Measurements from ENCODE around the gene AKNAD1. TPM values are rescaled to one million over a fixed set of nuclear protein-coding genes. Genes with fewer than 3 reads are reported as not detected.
"Not testable (repeated sequence)": the region's sequence is repeated elsewhere in the genome, so short reads cannot be mapped to it uniquely, and the experiment has no call there.

Gene AKNAD1, protein sequence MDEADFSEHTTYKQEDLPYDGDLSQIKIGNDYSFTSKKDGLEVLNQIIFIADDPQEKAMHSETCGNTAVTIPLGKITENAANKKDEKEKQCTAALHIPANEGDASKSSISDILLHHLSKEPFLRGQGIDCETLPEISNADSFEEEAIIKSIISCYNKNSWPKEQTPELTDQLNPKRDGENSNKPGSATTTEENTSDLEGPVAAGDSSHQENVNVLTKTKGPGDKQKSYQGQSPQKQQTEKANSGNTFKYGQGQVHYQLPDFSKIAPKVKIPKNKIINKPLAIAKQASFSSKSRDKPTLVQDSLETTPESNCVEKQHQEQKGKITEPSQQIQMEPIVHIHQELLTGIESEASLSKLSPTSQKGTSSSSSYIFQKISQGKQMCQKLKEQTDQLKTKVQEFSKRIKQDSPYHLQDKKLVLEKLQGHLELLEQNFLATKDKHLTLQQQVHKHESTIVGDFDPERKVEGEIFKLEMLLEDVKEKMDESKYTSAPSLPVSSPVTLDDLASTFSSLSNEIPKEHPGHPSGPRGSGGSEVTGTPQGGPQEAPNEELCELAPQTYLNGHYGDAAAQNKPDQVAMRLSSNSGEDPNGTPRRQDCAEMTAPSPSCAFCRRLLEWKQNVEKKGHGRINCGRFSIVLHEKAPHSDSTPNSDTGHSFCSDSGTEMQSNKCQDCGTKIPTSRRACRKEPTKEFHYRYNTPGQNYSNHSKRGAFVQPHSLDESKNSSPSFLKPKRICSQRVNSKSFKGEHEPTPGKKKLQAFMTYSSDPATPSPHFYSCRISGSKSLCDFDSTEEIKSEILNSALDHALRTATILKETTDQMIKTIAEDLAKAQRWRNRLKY
- not detected in 2 replicates for total RNA-seq (2014; rRNA removed; shearing (Covaris generic); ENCODE audit: low replicate concordance)

DNA sequence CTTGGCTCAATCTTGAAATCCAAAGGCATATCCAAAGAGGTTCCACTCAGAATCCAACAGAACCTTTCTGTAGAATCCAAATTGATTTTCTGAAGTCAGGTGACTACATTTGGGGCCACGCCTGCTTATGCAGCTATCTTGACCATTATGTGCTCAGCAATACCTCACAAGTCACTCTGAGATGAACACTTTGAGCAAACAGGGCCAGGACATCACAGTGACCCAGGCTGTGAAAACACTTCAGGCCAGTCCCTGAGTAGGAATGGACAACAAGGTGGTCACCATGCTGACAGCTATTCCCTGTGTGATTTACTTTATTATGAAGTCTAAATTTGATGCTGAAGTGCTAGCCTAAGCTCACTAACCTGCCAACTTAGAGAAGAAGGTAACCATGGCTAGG, at the start of gene AKNAD1:
TSS of gene AKNAD1 (minus strand) at position 101 of the 400 bp plus-strand sequence. CDS start 4,430 bp downstream, outside the sequence.
- no peak within 1 kb of the TSS for H3K4me3 ChIP-seq
- DNase-seq = no peak
- no peaks in the 10 kb centered on the region; the same call in none of the 2 replicates for H3K27me3 ChIP-seq
- H3K9me3 ChIP-seq = no peaks in the 10 kb centered on the region
- H3K36me3 ChIP-seq = no peaks in the 10 kb centered on the region

DNA sequence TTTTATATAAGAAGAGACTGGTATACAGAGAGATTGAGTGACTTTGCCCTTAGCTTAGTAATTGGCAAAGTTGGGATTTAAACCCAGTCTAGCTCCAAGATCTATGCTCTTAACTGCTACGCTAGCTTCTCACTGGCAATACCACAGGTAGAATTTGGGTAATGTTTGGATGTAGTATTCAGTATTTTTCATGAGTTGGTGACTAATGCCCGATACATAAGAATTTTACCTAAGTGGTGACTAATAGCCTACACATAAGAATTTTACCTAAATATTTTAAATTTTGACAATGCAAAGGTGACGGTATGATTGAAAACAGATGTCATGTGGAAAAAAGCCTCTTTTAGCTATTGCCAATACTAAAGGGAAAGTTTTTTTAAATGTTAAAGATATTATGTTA, 44.2 kb upstream of the AKNAD1 start:
- peaks cover 48% of the 10 kb centered on the region for H3K36me3 ChIP-seq

DNA sequence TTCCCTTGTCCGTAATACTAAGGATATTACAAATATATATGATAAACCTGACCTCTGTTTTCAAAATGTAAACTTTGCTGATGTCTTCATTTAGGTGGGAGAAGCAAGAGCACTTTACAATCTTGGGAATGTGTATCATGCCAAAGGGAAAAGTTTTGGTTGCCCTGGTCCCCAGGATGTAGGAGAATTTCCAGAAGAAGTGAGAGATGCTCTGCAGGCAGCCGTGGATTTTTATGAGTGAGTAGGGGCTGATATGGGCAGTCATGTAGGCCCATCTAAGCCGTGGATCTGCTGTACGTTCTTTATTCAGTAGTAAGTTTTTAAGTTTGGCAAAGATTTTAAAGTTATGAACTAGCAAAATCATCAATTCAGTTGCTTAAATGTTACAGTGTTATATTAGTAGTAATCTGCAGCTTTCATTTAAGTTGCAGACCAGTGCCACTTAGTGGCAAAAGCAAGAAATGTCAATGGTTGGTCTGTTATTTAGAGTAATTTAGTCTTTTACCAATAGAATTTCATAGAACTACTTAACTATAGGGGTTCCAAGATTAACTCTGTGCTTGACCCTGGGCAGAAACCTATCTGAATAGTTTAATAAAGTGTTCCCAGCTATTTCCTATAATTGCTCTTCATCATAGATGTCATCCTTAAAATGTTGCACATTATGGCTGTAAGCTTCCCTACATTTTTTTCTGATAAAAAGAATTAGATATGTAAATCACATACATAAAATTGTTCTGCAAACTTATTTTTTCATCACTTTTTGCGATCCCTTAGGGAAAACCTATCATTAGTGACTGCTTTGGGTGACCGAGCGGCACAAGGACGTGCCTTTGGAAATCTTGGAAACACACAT, 41.2 kb upstream of the AKNAD1 start:
- DNase-seq = peak; percentile 24
- Histone ChIP-seq H3K36me3 (peaks cover 30% of the 10 kb centered on the region), H3K4me3 (no peak overlapping the region), H3K9me3 (no peaks in the 10 kb centered on the region), H3K27me3 (no peaks in the 10 kb centered on the region)

More for the DNA sequence above, 44.2 kb upstream of the AKNAD1 start:
- no peak for DNase-seq
- no peak overlapping the region for H3K4me3 ChIP-seq
- no peaks in the 10 kb centered on the region for H3K27me3 ChIP-seq
- H3K9me3 ChIP-seq = no peaks in the 10 kb centered on the region

DNA sequence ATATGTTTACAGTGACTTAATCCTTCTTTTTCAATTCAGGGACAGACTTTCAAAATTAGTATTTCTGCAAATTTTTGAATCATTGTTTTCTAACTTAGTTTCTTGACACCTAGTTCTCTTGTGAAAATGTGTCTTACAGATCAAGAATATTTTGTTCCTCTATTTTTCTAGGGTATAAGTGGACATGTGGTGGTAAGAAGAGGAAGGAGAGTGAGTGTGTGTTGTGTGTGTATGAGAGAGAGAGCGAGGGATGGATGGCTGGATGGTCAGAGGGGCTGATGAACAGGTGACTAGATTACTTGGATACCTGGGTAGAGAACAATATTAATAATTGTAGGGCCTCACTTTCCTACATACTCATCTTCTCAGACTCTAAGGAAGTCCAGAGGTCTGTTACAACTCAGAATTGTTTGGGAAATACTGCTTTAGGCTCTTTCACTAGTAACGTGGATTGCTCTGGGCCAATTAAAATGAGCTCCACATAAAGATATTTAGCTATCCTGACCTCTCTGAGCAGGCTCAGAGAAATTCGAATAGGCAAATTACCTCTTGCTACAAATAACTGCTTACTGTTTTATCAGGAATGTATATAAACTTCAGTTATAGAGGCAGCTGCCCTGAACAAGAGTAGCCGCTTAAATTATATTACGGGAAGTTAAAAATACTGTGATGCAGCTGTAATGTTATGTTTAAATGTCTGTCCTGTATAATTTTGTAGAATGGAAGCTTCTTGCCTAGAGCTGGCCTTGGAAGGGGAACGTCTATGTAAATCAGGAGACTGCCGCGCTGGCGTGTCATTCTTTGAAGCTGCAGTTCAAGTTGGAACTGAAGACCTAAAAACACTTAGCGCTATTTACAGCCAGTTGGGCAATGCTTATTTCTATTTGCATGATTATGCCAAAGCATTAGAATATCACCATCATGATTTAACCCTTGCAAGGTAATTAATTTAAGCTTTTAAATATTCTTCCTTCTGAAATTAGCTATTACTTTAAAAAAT, 39.6 kb upstream of the AKNAD1 start:
- no peaks in the 10 kb centered on the region for H3K9me3 ChIP-seq
- no peak overlapping the region for H3K4me3 ChIP-seq
- DNase-seq = peak; percentile 55
- H3K27me3 ChIP-seq = no peaks in the 10 kb centered on the region
- peaks cover 21% of the 10 kb centered on the region for H3K36me3 ChIP-seq

DNA sequence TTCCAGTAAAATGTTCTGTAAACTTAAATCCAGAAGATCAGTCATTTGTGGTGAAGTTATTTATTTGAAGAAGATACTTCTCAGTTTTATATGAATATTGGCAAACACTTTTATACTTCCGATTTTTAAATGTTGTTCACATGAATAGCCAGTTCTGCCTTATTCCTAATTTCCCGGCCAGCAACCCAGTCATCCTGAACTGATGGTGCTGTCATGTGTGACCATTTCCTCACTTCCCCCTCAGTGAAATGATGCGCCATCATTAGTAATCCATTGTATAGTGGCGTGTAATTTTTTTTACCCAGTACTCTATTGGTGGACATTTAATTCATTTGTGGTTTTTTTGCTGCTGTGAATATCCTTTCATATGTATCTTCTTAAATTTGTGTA, 36.2 kb upstream of the AKNAD1 start:
- H3K9me3 ChIP-seq = no peaks in the 10 kb centered on the region
- DNase-seq = peak; percentile 76

DNA sequence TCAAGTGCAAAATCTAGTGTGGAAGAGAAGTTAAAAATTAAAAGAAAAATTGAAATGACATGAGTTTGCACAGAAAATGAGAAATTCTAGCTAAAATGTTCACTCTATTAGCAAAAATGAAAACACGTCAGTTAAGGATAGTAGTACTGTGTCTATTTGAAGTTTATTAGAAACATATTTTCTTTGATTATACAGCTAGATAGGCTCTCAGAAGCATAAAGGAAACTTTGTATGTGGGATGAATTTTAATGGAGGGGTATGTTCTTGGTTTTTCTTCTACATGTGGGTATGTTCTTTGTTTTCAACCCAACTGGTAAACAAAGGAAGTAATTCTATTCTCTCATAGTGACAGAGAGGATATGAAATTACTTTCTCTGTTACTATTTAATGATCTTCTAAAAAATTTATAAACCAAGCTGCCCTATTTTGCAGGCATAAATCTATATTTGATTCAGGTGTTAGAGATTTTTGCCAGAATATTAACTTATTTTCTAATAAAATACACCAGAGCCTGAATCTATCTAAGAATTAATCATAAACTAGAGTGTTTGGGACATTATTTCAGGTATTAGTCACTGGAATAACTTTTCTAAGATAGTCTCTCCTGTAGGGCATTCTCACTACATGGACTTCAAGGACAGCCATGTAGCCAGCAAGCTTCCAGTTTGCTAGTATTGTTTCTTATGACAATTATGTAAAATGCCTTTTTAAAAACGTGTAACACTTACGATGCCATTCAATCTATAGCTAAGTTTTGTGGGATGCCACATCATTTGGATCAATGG, 35.7 kb upstream of the AKNAD1 start:
- Histone ChIP-seq H3K4me3 (no peak overlapping the region), H3K9me3 (no peaks in the 10 kb centered on the region), H3K36me3 (peaks cover 4% of the 10 kb centered on the region; the same call in 1 of the 2 replicates), H3K27me3 (no peaks in the 10 kb centered on the region)
- no peak for DNase-seq

More for the DNA sequence above, 36.2 kb upstream of the AKNAD1 start:
- Histone ChIP-seq H3K36me3 (peaks cover 7% of the 10 kb centered on the region; the same call in 1 of the 2 replicates), H3K4me3 (no peak overlapping the region), H3K27me3 (no peaks in the 10 kb centered on the region)

DNA sequence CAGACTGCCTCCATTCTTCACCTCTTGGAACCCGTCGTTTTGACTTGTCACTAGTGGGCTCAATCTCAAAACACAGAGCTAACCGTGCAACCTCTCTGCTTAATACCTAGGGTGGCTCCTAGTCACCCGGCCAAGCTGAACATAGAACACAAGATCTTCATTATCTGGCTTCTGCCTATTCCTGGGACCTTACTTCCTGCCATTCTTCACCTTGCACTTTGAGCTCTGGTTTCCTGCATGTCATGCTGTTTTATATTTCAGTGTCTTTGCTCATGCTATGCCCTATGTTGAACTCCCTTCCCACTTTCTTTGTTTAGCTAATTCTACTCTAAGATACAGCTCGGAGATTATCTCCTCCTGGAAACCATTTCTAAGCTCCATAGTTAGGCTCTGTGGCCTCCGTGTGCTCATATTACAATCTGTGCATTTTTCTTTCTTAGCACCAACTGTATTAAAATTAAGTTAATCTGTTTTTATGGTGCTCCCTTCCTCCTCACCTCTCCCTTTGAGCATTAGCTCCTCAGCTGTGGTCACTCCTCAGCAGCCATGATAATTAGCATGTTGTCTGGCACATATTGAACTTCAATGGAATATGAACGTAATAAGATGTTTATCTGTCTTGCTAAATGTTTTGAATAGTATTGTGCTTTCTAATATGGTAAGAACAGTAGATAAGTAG, 33.0 kb upstream of the AKNAD1 start:
- Histone ChIP-seq H3K36me3 (peaks cover 3% of the 10 kb centered on the region), H3K27me3 (no peaks in the 10 kb centered on the region), H3K4me3 (no peak overlapping the region), H3K9me3 (no peaks in the 10 kb centered on the region)
- no peak for DNase-seq

DNA sequence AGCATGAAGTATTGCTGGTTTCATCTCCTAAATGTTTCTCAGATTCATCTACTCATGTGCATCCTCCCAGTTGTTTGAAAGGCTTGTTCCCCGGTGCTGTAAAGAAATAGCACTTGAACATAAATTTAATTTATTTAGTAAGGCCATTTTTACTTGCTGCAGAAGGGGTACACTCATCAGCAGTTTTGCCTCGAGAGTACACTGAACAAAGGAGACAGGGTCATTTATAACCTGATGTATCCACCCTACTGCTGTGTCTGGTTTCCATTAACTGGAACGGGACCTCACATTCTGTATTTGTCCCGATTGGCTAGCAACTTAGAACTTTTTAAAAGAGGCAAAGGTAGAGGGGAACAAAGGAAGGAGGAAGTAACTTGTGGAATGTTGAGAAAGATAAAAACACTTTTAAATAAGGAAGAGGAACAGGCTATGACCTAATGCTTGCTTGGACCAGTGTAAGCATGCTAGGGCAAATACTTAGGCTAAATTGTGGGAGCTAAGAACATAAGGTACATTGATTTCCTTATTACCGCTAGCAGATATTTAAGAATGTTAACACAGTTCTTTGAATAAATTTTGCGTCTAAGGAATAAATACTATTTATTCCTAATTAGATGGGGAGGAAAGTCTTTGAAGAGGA, 32.2 kb upstream of the AKNAD1 start:
- DNase-seq, H3K36me3 ChIP-seq, H3K27me3 ChIP-seq, H3K9me3 ChIP-seq, H3K4me3 ChIP-seq: not testable (repeated sequence)

DNA sequence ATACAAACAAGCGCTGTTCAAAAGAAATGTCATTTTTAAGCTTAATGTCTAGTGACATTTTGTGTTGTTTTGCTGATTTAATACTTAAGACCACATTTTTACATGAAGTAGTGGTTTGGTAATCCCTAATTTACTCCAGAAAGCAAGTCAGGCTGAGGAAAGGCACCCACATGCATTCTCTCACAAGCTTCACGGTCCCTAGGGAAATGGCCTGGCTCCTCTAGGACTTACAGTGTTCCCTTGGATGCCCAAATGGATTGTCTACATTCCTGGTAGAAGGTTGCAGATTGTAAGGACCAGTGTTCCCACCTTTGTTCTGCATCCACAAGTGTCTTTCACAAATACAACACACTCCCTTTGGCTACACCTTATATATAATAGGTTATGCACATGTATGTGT, 29.4 kb upstream of the AKNAD1 start:
- DNase-seq = no peak
- H3K27me3 ChIP-seq = no peaks in the 10 kb centered on the region
- H3K36me3 ChIP-seq = peaks cover 3% of the 10 kb centered on the region

DNA sequence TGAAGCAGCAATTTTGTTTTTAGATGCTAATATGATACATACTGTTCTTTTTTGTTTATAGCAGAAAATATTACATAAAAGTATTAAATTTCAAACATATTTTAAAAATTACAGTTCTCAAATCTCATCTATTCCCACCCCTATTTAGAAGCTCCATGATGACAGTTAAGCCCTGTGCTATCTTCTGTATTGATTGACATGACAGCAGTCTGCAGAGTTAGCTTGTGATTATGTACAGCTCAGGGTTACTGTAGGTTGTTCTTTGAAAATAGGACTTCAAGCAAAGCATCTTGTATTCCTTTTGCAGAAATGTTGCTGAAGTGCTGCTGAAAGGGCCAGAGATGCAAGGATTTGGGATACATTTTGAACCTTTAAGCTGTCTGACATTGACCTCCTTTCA, 28.1 kb upstream of the AKNAD1 start:
- H3K27me3 ChIP-seq = no peaks in the 10 kb centered on the region
- no peak for DNase-seq
- peaks cover 3% of the 10 kb centered on the region for H3K36me3 ChIP-seq
- no peaks in the 10 kb centered on the region for H3K9me3 ChIP-seq
- no peak overlapping the region for H3K4me3 ChIP-seq

More for the DNA sequence above, 29.4 kb upstream of the AKNAD1 start:
- Histone ChIP-seq H3K4me3 (no peak overlapping the region), H3K9me3 (no peaks in the 10 kb centered on the region)

DNA sequence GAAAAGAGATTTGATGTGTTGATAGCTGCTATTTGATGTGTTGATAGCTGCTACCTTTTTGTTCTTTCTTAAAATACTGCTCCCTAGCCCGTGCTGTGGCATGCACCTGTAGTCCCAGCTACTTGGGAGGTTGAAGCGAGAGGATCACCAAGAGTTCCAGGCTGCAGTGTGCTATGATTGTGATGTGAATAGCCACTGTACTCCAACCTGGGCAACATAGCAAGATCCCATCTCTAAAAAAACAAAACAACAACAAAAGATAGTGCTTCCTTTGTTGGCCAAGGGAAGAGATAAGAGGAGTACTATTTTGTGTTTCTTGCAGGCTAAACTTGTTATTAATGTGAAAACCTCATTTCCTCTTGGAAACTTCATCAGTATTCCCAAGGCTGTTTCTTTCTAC, 25.9 kb upstream of the AKNAD1 start:
- Histone ChIP-seq H3K27me3 (no peaks in the 10 kb centered on the region), H3K9me3 (no peaks in the 10 kb centered on the region)
- no peak for DNase-seq

DNA sequence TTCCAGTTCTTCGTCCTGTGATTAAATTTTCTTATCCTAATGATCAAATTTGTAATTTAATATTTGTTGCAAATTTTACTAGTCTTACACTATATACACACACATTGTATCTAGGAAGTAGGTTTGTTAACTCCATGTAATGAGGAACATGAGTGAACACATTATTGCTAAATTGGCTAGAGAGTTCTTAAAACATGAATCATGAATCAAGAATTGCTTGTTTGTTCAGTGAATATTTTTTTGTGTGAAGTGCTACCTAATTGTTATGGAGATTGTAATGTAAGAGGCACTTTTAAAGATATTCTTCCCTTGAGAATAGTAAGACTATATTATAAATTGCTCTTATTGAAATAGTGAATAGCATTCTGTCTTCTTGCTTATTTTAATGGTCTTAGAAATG, 24.5 kb upstream of the AKNAD1 start:
- Histone ChIP-seq H3K9me3 (no peaks in the 10 kb centered on the region), H3K36me3 (peaks cover 2% of the 10 kb centered on the region; the same call in 1 of the 2 replicates), H3K27me3 (no peaks in the 10 kb centered on the region), H3K4me3 (no peak overlapping the region)
- no peak for DNase-seq

More for the DNA sequence above, 25.9 kb upstream of the AKNAD1 start:
- Histone ChIP-seq H3K4me3 (no peak overlapping the region), H3K36me3 (peaks cover 3% of the 10 kb centered on the region; the same call in 1 of the 2 replicates)

DNA sequence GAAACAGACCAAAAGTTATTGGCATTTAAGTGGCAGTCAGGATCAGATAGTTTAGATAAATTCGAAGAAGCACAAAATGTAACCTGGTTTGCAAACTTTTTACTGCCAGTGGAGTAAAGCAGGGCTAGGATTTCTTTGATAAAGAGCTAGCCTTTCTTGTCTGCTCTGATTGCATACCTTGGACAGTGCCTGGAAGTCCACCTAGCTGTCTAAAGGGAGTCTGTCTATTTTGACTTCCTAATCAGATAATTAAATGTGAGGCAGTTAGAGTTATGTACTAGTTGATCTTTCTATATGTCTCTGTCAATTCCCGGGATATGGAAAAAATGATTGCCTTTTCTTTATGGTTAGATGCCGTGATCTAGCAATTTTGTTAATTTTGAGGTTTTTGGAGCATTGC, 24.0 kb upstream of the AKNAD1 start:
- DNase-seq = peak; percentile 15
- H3K9me3 ChIP-seq = no peaks in the 10 kb centered on the region
- no peak overlapping the region for H3K4me3 ChIP-seq
- no peaks in the 10 kb centered on the region for H3K27me3 ChIP-seq
- no peaks in the 10 kb centered on the region for H3K36me3 ChIP-seq

DNA sequence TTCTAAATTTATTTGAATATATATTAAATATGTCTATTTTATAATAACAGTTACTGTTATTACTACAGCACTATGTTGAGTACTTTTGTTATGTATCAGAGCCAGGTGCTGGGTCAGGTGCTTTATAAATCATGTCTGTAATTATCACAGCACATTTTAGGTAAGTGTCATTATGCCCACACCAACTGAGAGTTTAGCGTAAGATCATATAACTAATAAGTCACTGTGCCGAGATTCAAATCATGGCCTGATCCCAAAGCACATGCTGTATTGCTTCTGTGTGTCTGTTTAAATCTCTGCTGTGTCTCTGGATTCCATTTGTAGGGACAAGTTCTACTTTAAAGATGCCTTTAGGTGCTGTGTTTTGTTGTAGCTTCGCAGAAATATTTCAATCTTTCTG, 21.8 kb upstream of the AKNAD1 start:
- peak overlapping the region; percentile 80 for H3K4me3 ChIP-seq
- H3K9me3 ChIP-seq = no peaks in the 10 kb centered on the region
- no peaks in the 10 kb centered on the region for H3K36me3 ChIP-seq
- no peaks in the 10 kb centered on the region for H3K27me3 ChIP-seq
- peak; percentile 24 for DNase-seq

All from MG63 (cell line).